Panc1 (cell line): ENCODE measurements around the gene FLII. TPM values are rescaled to one million over a fixed set of nuclear protein-coding genes. Genes with fewer than 3 reads are reported as not detected.

Source experiments
- ATAC-seq: fragments of 200-7000 bp; cut with Tn5 transposase; 2 replicates; pipeline ENCODE4 v1.9.1; 2020; ENCODE audit warnings: mild to moderate bottlenecking, moderate library complexity
- BruUV-seq: library from RNA; stranded (reverse); fragments of 400-500 nt; replicated peaks from 2 replicates; lab custom pipeline; 2021; lab: Mats Ljungman, UMichigan
- CTCF ChIA-PET: fragments of 300-600 bp; sonication (Branson Sonifier 250); formaldehyde crosslinking; loops from one replicate; lab custom pipeline; 2022; ENCODE audit warnings: antibody characterized with exemption; lab: Charles Lee
- POLR2A ChIA-PET: fragments of 300-600 bp; sonication (Branson Sonifier 250); formaldehyde crosslinking; loops from one replicate; lab custom pipeline; 2022; ENCODE audit warnings: antibody characterized with exemption; lab: Charles Lee
- DNase-seq: peaks from one replicate; pipeline ENCODE4 v3.0.0-alpha.2; 2010; ENCODE audit warnings: low read depth, low spot score
- H3K27ac ChIP-seq: 2 replicates; pipeline ENCODE4 v1.5.1; 2011; ENCODE audit warnings: mild to moderate bottlenecking, low read length, inconsistent platforms
- H3K27me3 ChIP-seq: fragments of 200-500 bp; sonication (Bioruptor generic); 2 replicates; pipeline ENCODE4 v1.6.0; 2014; ENCODE audit warnings: low read length, inconsistent platforms; ENCODE audit not compliant: control insufficient read depth, insufficient read depth
- H3K36me3 ChIP-seq: fragments of 200-500 bp; sonication (Bioruptor generic); 2 replicates; pipeline ENCODE4 v1.5.1; 2014; ENCODE audit warnings: inconsistent platforms, mild to moderate bottlenecking, low read length, moderate library complexity; ENCODE audit not compliant: control insufficient read depth, insufficient read depth
- H3K4me1 ChIP-seq: 2 replicates; pipeline ENCODE4 v1.5.1; 2011; ENCODE audit warnings: inconsistent platforms, mild to moderate bottlenecking, low read length, moderate library complexity; ENCODE audit not compliant: control insufficient read depth, insufficient read depth
- H3K4me3 ChIP-seq, 2 experiments: 2 replicates each; pipeline ENCODE4 v1.5.1; 2011 to 2012; ENCODE audit warnings: low read depth in 2 of 2, low read length in 2 of 2, mild to moderate bottlenecking in 2 of 2, inconsistent platforms in 1 of 2, moderate library complexity in 1 of 2
- H3K9me3 ChIP-seq: fragments of 200-500 bp; sonication (Bioruptor generic); 2 replicates; pipeline ENCODE4 v1.5.1; 2014; ENCODE audit warnings: low read depth, mild to moderate bottlenecking, inconsistent platforms, low read length, moderate library complexity; ENCODE audit not compliant: control insufficient read depth, insufficient read depth
- CTCF ChIP-seq: fragments of 450-650 bp; IDR thresholded peaks from 2 replicates; pipeline ENCODE4 v1.5.1; 2017; ENCODE audit warnings: mild to moderate bottlenecking
- POLR2AphosphoS5 ChIP-seq: IDR thresholded peaks from 2 replicates; pipeline ENCODE4 v1.6.1; 2012; ENCODE audit warnings: mild to moderate bottlenecking, low read depth, low read length, moderate library complexity
- SIN3A ChIP-seq: IDR thresholded peaks from 2 replicates; pipeline ENCODE4 v1.6.1; 2012; ENCODE audit warnings: low read depth, mild to moderate bottlenecking, low read length, moderate library complexity, borderline replicate concordance; ENCODE audit not compliant: insufficient read depth
- TCF7L2 ChIP-seq: IDR thresholded peaks from 2 replicates; pipeline ENCODE4 v1.6.1; 2011; ENCODE audit warnings: mild to moderate bottlenecking, low read depth, low read length, inconsistent platforms
- in situ Hi-C: cut with HindIII; loops from 2 replicates; pipeline ENCODE4 v1.10.0; 2016; ENCODE audit warnings: low sequenced_read_pairs, low pct_unique_long_range_greater_than_20kb
- intact Hi-C: fragments of 100-400 bp; cut with micrococcal nuclease; formaldehyde crosslinking; loops from one replicate; pipeline ENCODE4 v1.10.0; 2022; ENCODE audit not compliant: unreplicated experiment
- total RNA-seq: library from RNA; stranded (reverse); gene quantifications from one replicate; pipeline ENCODE4 v1.2.1, GENCODE V29; 2021; ENCODE audit not compliant: unreplicated experiment
- TF ChIP-seq, protein P1 (sequence below), 2 experiments: IDR thresholded peaks; 2 replicates each; pipeline ENCODE4 v1.6.1; 2011 to 2012; ENCODE audit warnings: low read depth in 2 of 2, control low read depth in 1 of 2, low read length in 1 of 2, mild to moderate bottlenecking in 1 of 2, moderate library complexity in 1 of 2; ENCODE audit not compliant: insufficient read depth in 1 of 2

FLII gene
- total RNA-seq, 1 experiment from 2014 or later, result 207 TPM

GRCh38 chr17:18235743-18236256 is 22.7 kb downstream of the FLII start:
- intact Hi-C loops (no loop called here), in situ Hi-C loops (no loop called here)
- H3K27me3 ChIP-seq, result no peaks in the 10 kb centered on the region
- no peak overlapping the region for H3K4me3 ChIP-seq
- no peak overlapping the region for H3K27ac ChIP-seq
- ATAC-seq (0 out of 2 replicates have a peak, but pooled peaks have one; percentile 16), DNase-seq (no peak)
- H3K36me3 ChIP-seq, result no peaks in the 10 kb centered on the region
- CTCF ChIA-PET, result no interaction called here
- POLR2A ChIA-PET, result no interaction called here
- no TSS peak for BruUV-seq
- TF ChIP-seq, protein P1, sequence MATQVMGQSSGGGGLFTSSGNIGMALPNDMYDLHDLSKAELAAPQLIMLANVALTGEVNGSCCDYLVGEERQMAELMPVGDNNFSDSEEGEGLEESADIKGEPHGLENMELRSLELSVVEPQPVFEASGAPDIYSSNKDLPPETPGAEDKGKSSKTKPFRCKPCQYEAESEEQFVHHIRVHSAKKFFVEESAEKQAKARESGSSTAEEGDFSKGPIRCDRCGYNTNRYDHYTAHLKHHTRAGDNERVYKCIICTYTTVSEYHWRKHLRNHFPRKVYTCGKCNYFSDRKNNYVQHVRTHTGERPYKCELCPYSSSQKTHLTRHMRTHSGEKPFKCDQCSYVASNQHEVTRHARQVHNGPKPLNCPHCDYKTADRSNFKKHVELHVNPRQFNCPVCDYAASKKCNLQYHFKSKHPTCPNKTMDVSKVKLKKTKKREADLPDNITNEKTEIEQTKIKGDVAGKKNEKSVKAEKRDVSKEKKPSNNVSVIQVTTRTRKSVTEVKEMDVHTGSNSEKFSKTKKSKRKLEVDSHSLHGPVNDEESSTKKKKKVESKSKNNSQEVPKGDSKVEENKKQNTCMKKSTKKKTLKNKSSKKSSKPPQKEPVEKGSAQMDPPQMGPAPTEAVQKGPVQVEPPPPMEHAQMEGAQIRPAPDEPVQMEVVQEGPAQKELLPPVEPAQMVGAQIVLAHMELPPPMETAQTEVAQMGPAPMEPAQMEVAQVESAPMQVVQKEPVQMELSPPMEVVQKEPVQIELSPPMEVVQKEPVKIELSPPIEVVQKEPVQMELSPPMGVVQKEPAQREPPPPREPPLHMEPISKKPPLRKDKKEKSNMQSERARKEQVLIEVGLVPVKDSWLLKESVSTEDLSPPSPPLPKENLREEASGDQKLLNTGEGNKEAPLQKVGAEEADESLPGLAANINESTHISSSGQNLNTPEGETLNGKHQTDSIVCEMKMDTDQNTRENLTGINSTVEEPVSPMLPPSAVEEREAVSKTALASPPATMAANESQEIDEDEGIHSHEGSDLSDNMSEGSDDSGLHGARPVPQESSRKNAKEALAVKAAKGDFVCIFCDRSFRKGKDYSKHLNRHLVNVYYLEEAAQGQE (IDR thresholded peaks at IDR 0.05; ENCODE audit: insufficient read depth in 1 of 2, low read depth in 2 of 2, low read length in 1 of 2), result no peak
- TF ChIP-seq SIN3A (no peak), TCF7L2 (no peak), CTCF (no peak), POLR2AphosphoS5 (no peak)
- H3K9me3 ChIP-seq, result no peaks in the 10 kb centered on the region
- H3K4me1 ChIP-seq, result no peaks in the 10 kb centered on the region

DNA sequence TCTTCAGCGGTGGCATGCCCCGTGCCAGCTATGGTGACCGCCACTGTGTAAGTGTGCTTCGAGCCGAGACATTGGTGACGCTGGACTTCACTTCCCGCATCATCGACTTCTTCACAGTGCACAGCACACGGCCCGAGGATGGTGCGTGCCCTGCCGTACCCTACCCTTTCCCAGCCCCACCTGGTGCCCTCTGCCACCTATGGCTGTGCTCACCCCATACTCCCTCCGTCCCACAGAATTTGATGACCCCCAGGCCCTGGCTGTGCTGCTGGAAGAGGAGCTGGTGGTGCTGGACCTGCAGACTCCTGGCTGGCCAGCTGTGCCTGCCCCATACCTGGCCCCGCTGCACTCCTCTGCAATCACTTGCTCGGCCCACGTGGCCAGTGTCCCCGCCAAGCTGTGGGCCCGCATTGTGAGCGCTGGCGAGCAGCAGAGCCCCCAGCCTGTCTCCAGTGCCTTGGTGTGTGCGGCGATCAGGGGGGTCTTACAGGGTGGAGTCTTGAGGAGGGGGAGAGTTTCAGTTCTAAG is 23.6 kb downstream of the FLII start:
- CTCF ChIA-PET, result no interaction called here
- in situ Hi-C loops (no loop called here), intact Hi-C loops (no loop called here)
- no peak for DNase-seq
- TF ChIP-seq, protein P1 (IDR thresholded peaks at IDR 0.05; ENCODE audit: insufficient read depth in 1 of 2, low read depth in 2 of 2, low read length in 1 of 2), result no peak
- TF ChIP-seq POLR2AphosphoS5, result no peak
- TF ChIP-seq SIN3A, result no peak
- no peak for TF ChIP-seq CTCF
- no peak for TF ChIP-seq TCF7L2
- Histone ChIP-seq H3K4me3 (no peak overlapping the region), H3K4me1 (no peaks in the 10 kb centered on the region), H3K27me3 (no peaks in the 10 kb centered on the region), H3K36me3 (no peaks in the 10 kb centered on the region), H3K27ac (no peak overlapping the region), H3K9me3 (no peaks in the 10 kb centered on the region)
- POLR2A ChIA-PET, result no interaction called here
- ATAC-seq, result no peak
- BruUV-seq, result no TSS peak
